GM19452 (cell line): Measurements from ENCODE around the gene H2BK1.

Experiments
- ATAC-seq: cut with Tn5 transposase; IDR thresholded peaks from one replicate; pipeline ENCODE4 v1.9.1; 2021; ENCODE audit not compliant: unreplicated experiment

Gene H2BK1

DNA sequence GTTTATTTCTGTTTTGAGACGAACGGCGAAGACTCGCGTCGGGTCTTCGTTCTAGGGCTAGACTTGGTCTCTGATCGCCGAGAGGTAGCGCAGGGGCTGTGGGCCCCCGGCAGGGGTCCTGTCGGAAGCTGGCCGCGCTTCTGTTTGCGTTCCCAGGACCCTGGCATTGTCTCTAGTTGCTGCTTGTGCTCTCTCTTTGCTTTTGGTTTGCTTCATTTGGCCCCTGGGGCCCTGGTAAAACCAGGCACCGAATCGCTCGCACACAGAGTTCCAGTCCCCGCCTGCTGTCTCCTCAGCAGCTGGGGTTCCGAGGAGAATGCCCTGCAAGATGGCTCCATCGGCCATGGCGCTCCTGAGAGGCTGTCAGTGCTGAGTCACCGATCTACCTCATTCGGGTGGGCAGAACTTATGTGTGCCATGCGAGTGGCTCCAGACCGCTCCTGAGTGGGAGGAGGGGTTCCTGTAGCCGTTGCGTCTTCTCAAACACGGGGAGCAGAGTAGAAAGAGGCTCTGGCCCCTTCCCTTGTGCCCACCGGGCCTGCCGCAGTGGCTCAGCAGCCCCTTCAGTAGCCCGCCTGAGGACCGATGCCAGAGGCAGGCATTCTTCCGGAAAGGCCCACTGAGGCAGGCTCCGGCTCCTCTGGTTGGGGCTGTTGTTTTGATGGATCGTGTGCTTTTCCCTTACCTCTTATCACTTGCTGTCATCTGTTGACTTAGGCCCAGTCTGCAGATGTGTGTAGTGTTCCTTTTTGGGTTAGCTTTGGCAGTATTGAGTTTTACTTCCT lies 22.8 kb upstream of the H2BK1 start:
- ATAC-seq, result no peak

DNA sequence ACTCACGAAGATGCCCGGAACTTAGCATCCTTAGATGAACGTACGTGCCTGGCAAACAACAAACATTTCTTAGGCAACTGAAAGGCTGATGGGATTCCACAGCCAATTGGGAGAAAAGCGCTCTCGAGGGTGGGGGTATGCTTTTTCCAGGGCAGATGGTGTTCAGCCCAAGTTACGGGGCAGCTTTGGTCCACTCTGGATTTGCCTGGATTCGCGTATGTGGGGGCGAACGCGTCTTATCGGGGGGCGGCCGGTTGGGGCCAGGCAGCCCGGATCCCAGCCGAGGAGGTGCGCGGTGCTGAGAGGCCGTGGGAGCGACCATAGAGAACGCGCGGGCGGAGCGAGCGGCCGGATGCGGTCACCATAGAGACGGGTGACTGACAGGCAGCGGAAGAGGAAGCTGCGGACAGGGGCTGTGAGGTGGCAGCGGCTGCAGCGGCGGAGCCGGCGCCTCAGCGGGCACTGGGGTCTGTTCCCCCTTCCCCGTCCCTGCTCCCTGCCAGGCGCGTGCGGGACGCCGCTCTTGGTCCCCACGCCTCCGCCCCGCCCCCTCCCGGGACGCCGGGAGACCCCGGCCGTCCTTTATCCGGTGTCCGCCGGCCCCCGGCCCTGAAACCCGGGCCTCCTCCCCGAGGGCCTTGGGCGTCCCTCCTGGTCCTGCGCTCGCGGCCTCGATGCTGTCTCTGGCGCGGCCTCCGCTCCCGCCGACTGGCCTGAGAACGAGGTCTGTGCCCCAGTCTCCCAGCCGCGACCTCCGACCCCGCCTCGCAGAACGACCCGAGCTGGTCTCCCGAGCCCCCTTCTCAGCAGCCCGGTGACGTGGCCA lies 22.0 kb upstream of the H2BK1 start, which contains the start of gene CHPF2:
CHPF2 (plus strand) TSS at position 393 of the 826 bp plus-strand sequence. CDS start 1,529 bp downstream, outside the sequence.
- ATAC-seq, result peak; percentile 98

DNA sequence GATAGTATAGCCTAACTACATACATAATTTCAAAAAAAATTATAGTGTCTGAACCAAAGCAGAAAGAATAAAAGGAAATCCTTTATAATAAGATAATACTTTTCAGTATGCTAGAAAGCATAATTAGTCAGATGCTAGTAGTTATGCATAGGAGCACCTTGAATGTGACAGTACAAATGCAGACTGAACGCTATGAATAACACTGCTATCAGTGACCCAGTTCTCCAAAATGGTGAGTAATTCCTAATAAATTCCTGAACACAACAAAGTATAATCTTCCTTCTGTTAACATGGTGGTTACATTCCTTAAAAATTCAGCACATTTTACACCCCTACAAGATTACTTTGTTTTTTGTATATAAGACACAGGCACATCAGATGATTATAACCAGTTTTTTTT lies 20.8 kb upstream of the H2BK1 start:
- ATAC-seq, result no peak

DNA sequence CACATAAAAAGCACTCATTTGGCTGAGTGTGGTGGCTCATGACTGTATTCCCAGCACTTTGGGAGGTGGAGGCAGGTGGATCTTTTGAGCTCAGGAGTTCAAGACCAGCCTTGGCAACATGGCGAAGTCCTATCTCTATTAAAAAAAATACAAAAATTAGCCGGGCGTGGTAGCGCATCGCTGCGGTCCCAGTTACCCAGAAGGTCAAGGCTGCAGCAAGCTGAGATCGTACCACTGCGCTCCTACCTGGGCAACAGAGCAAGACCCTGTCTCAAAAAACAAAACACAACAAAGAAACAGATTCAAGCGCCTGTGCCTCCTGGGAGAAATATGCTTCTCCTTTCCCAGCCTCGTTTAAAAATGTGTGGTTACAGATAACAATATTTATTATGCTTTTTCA lies 19.0 kb upstream of the H2BK1 start:
- ATAC-seq, result no peak

DNA sequence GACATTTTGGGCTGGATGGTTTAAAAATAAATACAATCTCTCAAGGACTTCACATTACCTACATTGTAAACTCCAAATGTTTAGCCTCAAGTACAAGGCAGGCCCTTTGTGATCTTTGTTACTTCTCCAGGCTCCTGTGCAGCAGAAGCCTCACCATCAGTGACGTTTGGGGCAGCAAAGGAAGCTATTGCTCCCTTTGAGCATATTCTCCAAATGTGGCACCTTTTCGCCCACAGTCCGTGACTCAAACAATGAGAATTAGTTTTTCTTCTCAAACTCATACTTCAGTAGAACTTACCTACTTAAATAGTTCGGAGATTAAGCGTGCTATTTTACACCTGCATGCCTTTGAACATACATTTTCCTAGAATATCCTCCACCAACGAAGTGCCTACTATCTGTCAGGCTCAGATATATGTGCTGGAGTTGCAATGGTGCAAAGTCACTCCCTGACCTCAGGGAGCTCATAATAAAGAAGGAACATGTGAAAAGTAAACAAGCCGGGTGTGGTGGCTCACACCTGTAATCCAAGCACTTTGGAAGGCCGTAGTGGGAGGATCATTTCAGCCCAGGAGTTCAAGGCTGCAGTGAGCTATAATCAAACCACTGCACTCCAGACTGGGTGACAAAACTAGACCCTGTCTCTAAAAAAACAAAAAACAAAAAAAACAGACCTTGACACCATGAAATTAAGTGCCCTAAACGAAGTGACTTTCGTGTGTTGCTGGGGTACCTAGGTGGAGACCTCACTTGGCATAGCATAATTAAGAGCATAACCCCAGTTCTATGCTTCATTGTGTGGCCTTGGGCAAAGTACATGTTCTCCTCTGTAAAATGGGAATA lies 18.0 kb upstream of the H2BK1 start:
- ATAC-seq, result no peak

DNA sequence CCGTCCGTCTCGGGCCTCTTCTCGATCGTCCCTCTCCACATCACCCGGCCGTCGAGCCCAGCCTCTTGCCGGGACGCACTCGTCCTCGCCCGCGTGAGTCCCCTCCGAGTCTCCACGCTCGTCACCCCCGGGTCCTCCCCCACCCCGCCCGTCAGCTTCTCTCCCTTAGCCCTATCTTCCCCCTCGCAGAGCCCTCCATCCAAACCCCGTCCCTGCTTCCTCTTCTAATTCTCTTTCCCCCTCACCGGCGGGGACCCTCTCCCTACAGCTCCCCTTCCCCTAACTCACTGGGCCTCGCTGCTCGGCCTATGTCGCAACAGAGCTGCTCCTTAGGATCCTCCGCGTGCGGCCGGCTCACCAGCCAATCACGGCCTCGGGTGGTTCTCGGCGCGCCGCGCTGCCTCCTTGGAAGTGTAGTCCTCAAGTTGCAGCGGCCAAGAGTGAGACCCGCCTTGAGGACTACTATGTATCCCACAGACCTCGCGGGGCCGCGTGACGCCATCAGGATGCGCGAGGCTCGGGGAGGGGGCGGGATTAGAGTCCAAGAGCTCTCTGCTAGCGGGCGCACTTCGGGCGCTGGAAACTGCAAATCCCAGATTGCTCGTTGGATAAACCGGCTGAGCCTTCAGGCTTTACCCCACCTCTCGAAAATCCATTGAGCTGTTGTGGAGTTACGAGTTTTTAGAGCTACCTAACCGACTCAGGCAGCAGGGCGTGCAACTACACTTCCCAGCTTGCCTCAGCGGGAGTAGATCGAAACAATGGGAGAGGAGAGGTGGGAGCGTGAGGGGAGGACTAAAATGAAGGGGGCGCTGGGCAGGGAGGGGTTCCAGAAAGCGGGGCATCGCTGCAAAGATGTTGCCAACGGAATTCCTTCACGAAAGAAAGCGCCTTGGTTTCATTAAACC lies 16.8 kb upstream of the H2BK1 start, which contains the start of gene ABCF2:
ABCF2 (minus strand) TSS at position 331 of the 908 bp plus-strand sequence. CDS start 747 bp downstream, outside the sequence.
- peak; percentile 99 for ATAC-seq

DNA sequence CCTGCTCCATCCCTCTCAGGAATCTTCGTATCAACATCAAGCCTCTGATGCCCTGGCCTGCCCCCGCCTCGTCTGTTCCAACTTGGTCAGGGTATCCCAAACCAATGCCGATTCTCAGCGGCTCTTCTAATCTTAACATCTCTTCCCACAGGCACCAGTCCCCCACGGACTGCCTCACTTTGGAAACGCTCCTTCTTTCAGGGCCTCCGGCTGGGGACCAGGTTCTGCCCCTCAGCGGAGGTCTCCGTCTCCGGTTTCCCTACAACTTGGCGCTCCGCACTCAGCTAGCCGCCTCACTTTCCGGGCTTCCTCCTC lies 16.2 kb upstream of the H2BK1 start:
- ATAC-seq, result no peak

DNA sequence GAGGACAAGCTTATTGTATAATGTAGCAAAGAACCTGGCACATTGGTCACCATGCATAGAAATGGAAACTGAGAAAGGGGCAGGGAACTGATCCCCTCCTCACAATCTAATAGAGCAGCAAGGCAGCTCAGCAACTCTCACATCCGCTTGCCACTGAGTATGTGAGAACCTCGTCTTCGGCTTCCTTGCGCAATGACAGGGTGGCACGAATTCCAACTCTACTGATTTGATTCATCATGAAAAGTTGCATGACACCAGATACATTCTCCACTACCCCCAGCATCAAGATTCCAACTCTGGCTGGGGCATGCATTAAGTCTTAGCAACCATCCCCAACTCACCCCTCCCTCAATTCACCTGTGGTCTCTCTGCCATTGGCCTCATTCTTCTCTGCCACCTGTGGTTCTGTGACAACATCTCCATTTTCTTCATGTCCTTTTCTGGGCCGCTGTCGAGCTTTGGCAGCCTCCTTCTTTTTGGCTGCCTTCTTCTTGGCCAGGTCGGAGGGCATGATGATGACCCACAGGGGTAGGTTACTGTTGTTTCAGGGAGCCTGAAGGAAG lies 15.7 kb upstream of the H2BK1 start:
- no peak for ATAC-seq

DNA sequence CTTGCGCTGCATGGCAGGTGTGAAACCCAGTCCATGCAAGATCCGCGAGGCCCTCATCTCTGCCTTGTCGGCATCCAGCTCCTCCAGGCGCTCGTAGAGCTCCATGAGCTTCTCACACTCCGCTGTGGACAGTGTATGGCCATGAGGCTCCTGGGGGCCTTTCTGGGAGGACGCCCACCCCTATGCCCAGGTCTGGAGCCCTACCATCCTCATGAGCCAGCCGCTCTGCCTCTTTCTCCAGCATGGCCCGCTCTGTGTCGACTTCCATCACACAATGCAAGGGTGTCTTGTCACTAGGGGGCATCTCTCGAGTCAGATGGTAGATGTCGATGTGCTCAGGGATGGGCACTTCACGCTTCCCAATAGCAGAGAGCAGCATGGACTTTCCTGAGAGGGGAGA lies 13.4 kb upstream of the H2BK1 start:
- ATAC-seq, result no peak

DNA sequence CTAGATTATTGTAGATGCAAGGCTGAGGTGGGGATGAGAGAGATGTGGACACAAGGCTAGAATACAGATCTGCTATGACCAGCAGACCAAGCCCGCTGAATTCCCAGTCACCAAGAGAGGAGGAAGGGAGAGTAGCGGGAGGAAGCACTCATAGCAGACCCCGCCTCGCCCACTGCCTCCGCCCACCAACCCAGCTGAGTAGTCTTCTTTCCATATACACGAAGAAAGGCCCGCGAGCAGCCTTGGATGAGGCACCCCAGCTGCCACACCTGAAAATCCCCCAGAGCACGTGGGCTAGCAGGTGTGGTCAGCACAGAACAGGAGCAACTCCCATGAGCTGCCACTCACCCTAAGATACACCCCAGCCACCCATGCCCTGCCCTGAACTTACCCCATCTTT lies 7.9 kb upstream of the H2BK1 start:
- no peak for ATAC-seq

DNA sequence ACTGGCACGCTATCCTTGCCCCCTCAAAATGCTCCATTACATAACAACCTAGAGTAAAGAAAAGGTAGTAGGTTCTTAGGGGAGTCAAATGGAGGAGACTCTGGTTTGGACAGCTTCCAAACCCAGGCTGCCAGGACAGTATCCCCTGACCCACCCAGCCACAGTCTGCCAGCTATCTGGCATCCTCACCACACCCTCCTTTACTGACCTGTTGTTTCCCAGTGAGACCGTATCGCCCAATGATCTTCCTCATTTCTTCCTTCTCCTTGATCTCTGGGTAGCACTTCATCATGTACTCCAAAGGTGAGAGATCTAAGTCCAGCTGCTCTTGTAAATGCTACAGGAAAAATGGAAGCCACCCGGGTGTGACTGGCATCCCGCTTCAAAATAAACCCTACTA lies 5.1 kb upstream of the H2BK1 start:
- ATAC-seq, result no peak

DNA sequence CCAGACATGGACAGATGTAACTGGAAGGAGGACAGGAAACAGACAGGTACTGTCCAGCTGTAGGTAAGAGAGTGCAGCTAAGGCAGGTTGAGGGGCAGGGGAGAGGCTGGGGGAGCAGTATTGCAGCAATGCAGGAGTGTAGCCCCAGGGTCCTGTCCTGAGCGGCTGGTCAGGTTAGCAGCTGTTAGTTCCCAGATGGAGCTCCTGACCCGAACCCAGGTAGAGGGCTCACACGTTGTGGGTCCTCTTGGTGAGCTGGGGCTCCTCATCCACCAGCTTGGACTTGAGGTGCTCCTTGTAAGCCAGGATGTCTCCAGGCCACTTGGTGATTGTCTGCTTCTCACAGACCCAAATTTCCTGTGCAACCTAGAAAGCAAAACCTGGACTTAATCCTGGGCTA lies 3.5 kb upstream of the H2BK1 start:
- no peak for ATAC-seq

DNA sequence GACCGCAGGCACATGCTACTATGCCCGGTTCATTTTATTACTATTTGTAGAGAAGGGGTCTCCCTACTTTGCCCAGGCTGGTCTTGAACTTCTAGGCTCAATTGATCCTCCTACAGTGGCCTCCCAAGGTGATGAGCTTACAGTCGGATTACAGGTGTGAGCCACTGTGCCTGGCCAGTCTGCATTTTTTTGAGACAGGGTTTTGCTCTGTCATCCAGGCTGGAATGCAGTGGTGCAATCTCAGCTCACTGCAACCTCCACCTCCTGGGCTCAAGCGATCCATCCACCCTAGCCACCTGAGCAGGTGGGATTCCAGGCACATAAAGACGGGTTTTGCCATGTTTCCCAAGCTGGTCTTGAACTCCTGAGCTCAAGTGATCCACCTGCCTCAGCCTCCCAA lies 2.3 kb upstream of the H2BK1 start:
- ATAC-seq, result no peak

DNA sequence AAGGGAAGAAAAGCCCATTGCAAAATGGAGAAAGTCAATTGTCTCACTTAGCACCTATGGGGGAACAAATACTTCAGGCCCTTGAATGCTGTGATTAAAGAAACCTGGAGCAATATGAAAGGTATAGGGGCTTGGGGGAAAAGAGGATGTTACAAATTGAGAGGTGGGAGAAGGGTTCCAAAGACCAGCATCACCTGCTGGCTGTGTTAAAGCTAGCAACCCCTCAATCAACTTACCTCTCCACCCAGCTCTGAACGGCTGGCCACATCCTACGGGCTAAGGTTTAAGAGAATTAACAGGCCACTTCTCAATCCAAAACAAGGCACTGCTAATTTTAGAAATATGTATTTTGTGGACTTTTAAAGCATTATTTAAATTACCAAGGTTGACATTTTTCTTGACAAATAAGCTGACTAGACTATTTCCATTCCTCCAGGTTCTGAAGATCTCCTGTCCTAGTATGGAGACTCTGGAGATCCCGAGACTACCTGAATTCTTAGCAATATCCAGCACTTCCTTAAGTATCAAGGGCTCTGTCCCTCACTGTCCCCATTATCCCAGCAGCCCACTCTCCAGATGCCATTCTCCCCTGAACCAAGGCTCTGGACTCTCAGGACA lies 976 bp upstream of the H2BK1 start:
- no peak for ATAC-seq

DNA sequence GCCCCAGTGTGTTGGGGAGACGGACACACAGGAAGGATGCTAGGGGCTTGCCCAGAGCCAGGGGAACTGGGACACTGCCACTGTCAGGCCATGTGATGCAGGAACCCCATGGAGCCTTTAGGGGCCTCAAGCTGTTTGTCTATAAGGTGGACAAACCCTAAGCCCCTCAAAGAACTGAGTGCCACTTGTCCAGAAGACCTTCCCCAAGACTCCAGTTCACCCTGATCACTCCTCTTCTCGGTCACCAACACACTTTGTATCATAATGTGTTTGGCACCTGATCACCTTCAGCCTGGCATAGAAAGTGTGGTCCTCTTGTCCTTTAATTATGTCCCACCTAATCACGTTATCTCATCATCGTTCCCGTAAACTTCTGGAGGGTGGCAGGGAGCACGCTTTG lies 700 bp downstream of the H2BK1 start:
- no peak for ATAC-seq

DNA sequence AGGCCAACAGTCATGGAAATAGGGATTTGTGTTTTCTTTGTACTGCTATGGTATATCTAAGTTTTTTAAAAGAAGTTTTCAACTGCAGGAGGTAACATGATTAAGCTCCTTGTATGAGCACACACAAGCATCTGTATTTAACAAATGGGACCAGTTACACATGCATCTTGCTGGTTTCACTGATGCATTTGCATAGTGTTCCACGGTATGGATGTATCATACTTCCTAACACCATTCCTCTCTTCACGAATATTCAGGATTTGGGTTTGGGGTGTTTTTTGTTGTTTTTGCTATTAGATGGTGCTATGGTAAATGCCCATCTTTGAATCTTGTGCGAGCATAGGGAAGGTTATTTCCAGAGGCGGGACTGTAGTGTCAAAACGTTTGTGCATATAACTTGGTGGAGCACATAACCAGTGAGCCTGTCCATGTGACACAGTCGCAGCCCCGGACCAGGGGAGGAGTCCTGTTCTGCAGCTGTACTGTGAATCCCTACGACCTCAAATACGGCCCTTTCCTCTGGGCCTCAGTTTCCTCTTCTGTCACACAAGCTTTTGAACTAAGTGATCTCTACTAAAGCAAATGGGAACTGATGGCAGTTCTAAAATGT lies 1.9 kb downstream of the H2BK1 start:
- ATAC-seq, result no peak

DNA sequence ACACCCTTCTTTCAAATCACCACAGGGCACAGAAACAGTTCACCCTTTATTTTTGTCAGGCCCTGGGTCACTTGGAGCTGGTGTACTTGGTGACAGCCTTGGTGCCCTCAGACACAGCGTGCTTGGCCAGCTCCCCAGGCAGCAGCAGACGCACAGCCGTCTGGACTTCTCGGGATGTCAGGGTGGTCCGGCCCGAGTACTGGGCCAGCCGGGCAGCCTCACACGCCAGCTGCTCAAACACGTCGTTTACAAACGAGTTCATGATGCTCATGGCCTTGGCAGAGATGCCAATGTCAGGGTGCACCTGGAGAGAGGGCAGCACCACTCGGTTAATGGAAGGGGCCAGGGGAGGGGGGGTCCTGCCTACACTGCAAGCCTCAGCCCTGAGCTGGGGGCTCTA lies 2.5 kb downstream of the H2BK1 start:
- no peak for ATAC-seq

DNA sequence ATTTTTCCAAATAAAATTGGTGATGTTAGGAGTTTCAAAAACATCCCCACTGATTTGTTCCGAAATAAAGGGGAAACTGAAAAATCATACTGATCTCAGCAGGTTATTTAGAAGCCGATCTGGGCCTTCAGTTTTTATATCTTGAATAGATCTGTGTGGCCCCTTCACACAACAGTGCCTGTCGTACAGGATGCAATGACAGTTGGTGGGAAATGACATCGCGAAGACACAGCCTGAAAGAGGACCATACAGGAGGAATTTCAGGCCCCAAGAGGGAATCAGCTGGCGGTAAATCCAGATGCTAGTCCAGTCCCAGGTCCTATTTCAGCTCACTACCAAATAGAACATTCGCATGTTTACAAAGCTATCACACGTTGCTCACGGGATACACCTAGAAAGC lies 3.0 kb downstream of the H2BK1 start:
- no peak for ATAC-seq

DNA sequence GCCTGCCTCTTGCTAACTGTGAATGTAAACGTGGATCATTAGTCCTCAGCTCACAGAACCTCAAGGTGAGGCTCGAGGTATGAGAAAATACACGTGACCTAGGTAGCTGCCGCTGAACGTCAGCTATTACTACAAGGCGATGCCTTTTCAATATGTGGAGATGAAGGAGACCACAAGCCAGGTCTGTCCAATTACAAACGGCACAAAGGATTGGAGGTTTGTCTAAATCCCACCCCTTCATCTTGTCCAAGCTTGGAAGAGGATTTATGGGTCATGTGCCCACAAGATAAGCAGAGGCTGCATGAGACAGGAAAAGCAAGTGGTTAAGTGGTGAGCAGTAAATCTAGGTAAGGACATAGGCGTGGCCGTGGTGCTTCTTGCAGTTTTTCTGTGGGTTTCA lies 3.4 kb downstream of the H2BK1 start:
- ATAC-seq, result no peak
